ENCODE measurements around the gene FAM20A. TPM values are rescaled to one million over a fixed set of nuclear protein-coding genes. Genes with fewer than 3 reads are reported as not detected.

The FAM20A gene
- total and polyA plus RNA-seq, 2 donors (not counting 1 experiment from before 2014, with no cell fraction given): not detected

- H3K9me3 Mint-ChIP-seq (ENCODE audit: insufficient read depth): no peaks in the 10 kb centered on the region
- 95% methylated on average over 5 of the region's 8 CpGs for WGBS (ENCODE audit: insufficient coverage)
- Histone ChIP-seq H3K27me3 (replicated peaks in 1 of 4; ENCODE audit: control extremely low read depth in 1 of 4, control insufficient read depth in 3 of 4, insufficient read depth in 4 of 4, low read length in 3 of 4) (peaks cover 0 to 3% (median 0%) of the 10 kb centered on the region in 4 experiments), H2AFZ (ENCODE audit: insufficient read depth, low read depth, low read length, poor library complexity, severe bottlenecking) (no peak overlapping the region), H3K4me1 (ENCODE audit: control insufficient read depth in 2 of 2, insufficient read depth in 2 of 2, low read length in 2 of 2) (no peaks in the 10 kb centered on the region), H3K9me3 (ENCODE audit: control extremely low read depth in 1 of 3, control insufficient read depth in 2 of 3, insufficient read depth in 1 of 3, low read length in 2 of 3) (no peaks in the 10 kb centered on the region), H3K9ac (ENCODE audit: low read length) (no peak overlapping the region), H3K36me3 (replicated peaks in 1 of 2; ENCODE audit: control extremely low read depth in 1 of 2, control insufficient read depth in 1 of 2, extremely low read depth in 1 of 2, insufficient read depth in 2 of 2, low read length in 1 of 2) (no peaks in the 10 kb centered on the region), H3K4me3 (ENCODE audit: control extremely low read depth in 1 of 5, extremely low read depth in 1 of 5, insufficient read depth in 1 of 5, low read depth in 2 of 5, low read length in 4 of 5) (no peak overlapping the region), H4K20me1 (ENCODE audit: control insufficient read depth, insufficient read depth, low read length, poor library complexity, severe bottlenecking) (no peaks in the 10 kb centered on the region), H3K4me2 (replicated peaks; ENCODE audit: low read depth, low read length, poor library complexity, severe bottlenecking) (no peak overlapping the region), H3K79me2 (ENCODE audit: control insufficient read depth, insufficient read depth, low read length) (no peaks in the 10 kb centered on the region), H3K27ac (ENCODE audit: low read length in 2 of 2) (no peak overlapping the region)
- H3K4me1 Mint-ChIP-seq: no peaks in the 10 kb centered on the region
- ATAC-seq (ENCODE audit: low read depth) (no peak), DNase-seq (no peak)
- no peak overlapping the region for H3K4me3 Mint-ChIP-seq
- peaks cover 22% of the 10 kb centered on the region for H3K27me3 Mint-ChIP-seq
- intact Hi-C loops (cut with micrococcal nuclease): no loop called here
- CTCF ChIA-PET: no interaction called here
- H3K27ac Mint-ChIP-seq: no peak overlapping the region
- POLR2A ChIA-PET: no interaction called here
- TF ChIP-seq EZH2 (IDR thresholded peaks at IDR 0.05; ENCODE audit: borderline replicate concordance, insufficient read depth, low read depth, low read length, poor library complexity, severe bottlenecking) (no peak), CTCF (IDR thresholded peaks at IDR 0.05) (no peak)
Observed at GRCh38 chr17:68579194-68579927, 21.8 kb downstream of the FAM20A start.

GRCh38 chr17:68578236-68578635 is 22.9 kb downstream of the FAM20A start:
- POLR2A ChIA-PET: no interaction called here

More at GRCh38 chr17:68578236-68578635, 22.9 kb downstream of the FAM20A start:
- 80% methylated on average over 1 of the region's 3 CpGs for WGBS (ENCODE audit: insufficient coverage)
- Histone ChIP-seq H3K4me1 (ENCODE audit: control insufficient read depth in 2 of 2, insufficient read depth in 2 of 2, low read length in 2 of 2) (no peaks in the 10 kb centered on the region), H3K4me2 (replicated peaks; ENCODE audit: low read depth, low read length, poor library complexity, severe bottlenecking) (no peak overlapping the region), H4K20me1 (ENCODE audit: control insufficient read depth, insufficient read depth, low read length, poor library complexity, severe bottlenecking) (no peaks in the 10 kb centered on the region), H3K9ac (ENCODE audit: low read length) (no peak overlapping the region), H2AFZ (ENCODE audit: insufficient read depth, low read depth, low read length, poor library complexity, severe bottlenecking) (no peak overlapping the region), H3K27me3 (replicated peaks in 1 of 4; ENCODE audit: control extremely low read depth in 1 of 4, control insufficient read depth in 3 of 4, insufficient read depth in 4 of 4, low read length in 3 of 4) (peaks cover 0 to 3% (median 0%) of the 10 kb centered on the region in 4 experiments), H3K79me2 (ENCODE audit: control insufficient read depth, insufficient read depth, low read length) (no peaks in the 10 kb centered on the region), H3K27ac (ENCODE audit: low read length in 2 of 2) (no peak overlapping the region), H3K4me3 (ENCODE audit: control extremely low read depth in 1 of 5, extremely low read depth in 1 of 5, insufficient read depth in 1 of 5, low read depth in 2 of 5, low read length in 4 of 5) (no peak overlapping the region), H3K36me3 (replicated peaks in 1 of 2; ENCODE audit: control extremely low read depth in 1 of 2, control insufficient read depth in 1 of 2, extremely low read depth in 1 of 2, insufficient read depth in 2 of 2, low read length in 1 of 2) (no peaks in the 10 kb centered on the region), H3K9me3 (ENCODE audit: control extremely low read depth in 1 of 3, control insufficient read depth in 2 of 3, insufficient read depth in 1 of 3, low read length in 2 of 3) (no peaks in the 10 kb centered on the region)
- Mint-ChIP-seq H3K27me3 (peaks cover 19% of the 10 kb centered on the region), H3K27ac (no peak overlapping the region), H3K4me1 (no peaks in the 10 kb centered on the region), H3K9me3 (ENCODE audit: insufficient read depth) (no peaks in the 10 kb centered on the region), H3K4me3 (no peak overlapping the region)
- CTCF ChIA-PET: no interaction called here
- ATAC-seq (ENCODE audit: low read depth): no peak
- DNase-seq: no peak
- TF ChIP-seq CTCF (IDR thresholded peaks at IDR 0.05): no peak
- no peak for TF ChIP-seq EZH2 (IDR thresholded peaks at IDR 0.05; ENCODE audit: borderline replicate concordance, insufficient read depth, low read depth, low read length, poor library complexity, severe bottlenecking)
- intact Hi-C loops (cut with micrococcal nuclease): no loop called here

Measured in B cell (primary cell).